Activated T-cell treated with anti-CD3 and anti-CD28 coated beads for 4 hours (primary cell): Measurements from ENCODE around the gene RASGRF1.
"Not testable (repeated sequence)": the region's sequence is repeated elsewhere in the genome, so short reads cannot be mapped to it uniquely, and the experiment has no call there.

ENCODE experiments used
- DNase-seq: peaks from one replicate; pipeline ENCODE4 v3.0.0-alpha.2; 2020

Gene RASGRF1

DNA sequence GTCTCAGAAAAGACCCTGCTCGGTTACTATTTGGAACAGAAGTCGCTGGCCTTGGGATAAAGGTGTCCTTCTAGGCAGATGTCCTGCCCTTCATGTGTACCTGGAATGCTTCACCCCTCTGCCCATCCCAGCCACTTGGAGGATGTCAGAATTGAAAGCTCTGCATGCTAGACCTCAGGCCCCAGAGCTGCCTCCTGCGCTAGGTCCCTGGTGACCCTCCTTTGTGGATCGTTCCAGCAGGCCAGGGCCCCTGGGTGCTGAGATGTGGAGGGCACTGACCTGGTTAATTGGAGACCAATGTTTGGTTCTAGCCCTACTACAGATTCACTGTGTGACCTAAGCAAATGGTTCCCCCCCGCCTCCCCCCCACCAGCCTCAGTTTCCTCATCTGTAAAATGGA is 143.1 kb downstream of the RASGRF1 start:
- DNase-seq = no peak

DNA sequence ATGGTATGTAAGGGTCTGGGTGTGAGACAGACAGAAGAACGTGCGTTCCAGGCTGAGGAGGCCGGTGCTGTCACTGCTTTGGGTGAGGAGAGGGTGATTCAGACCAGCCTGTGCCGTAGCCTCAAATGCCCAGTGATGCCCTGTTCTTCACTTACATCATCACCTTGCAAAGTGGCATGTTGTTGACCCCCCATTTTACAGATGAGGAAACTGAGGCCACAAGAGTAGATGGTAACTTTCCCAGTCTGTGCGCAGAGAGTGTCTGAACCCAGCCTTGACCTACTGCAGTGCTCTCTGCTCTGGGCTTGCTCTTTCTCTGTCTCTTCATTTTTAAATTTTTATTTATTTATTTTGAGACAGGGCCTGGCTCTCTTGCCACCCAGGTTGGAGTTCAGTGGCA is 144.1 kb downstream of the RASGRF1 start:
- DNase-seq = no peak

DNA sequence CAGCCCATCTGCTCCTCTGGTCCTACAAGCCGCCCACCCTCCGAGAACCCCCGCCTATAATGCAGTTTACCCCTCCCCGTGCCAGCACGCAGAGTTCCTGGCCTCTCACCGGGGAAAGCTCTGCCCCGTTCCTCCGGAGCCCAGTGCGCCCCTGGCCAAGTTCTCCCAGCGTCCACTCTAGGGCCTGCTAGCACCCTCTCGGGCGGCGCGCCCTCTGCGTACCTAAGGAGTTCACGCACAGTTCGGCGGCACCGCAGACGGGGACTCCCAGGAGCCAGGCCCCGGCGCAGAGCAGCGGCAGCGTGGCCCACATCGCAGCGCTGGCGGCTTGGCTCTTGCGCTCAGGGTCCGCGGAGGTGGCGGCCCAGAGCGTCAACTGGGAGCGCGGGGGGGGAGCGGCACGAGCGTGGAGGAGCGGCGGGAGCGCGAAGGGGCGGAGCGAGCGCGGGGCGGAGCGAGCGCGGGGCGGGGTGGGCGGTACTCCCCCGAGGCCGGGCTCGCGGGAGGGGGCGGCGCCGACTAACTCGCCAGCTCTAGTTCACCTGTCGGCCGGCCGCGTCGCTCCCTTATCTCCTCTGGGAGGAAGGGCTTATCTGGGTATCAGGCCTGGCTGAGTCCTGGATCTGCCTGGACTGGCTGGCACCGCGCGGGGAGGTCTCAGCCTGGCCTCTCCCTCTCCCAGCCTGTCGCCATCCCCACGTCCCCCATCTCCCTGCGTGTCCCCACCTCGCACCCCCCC is 145.7 kb downstream of the RASGRF1 start, which contains the start of gene CTSH:
TSS of gene CTSH (minus strand) at position 378 of the 739 bp plus-strand sequence. CDS start at position 313, 65 bp downstream.
- DNase-seq = peak; percentile 68

- no peak for DNase-seq
These were observed 146.4 kb downstream of the RASGRF1 start for GRCh38 chr15:78944202-78944625.

GRCh38 chr15:78943692-78944091 is 146.9 kb downstream of the RASGRF1 start:
- no peak for DNase-seq

GRCh38 chr15:78942741-78943140 is 147.8 kb downstream of the RASGRF1 start:
- no peak for DNase-seq

DNA sequence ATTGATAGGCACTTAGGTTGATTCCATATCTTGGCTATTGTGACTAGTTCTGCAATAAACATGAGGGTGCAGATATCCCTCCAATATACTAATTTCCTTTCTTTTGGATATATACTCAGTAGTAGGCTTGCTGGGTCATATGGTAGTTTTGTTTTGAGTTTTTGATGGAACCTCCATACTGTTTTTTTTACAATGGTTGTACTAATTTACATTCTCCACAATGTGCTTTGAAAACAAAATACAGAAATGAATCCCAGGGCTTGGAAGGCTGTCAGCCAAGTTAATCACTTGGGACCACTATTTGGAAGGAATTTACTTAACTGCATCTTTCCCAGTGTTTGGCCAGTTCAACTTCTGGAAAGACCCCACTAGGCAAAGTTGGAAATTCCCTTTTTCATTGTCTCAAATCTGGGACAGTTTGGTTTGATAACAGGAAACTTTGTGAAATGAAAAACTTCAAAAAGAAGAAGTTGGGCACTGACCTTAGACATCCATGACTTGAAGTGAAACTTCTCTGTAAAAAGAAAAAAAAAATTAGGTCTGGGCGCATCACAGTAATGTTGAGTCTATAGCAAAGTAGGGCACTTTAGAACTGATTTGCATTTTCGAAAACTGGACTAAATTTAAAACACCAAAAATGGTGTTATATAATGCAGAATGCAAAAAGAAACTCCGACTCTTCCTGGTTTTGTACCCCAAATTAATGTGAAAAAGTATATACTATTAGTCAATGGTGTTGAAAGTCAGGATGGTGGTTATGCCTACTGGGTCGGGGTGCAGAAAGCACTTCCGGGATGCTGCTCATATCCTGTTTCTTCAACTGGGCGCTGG is 151.7 kb downstream of the RASGRF1 start:
- DNase-seq = no peak

GRCh38 chr15:78937132-78937739 is 153.3 kb downstream of the RASGRF1 start:
- DNase-seq = no peak

- no peak for DNase-seq
These were observed 155.9 kb downstream of the RASGRF1 start for GRCh38 chr15:78934655-78935023.

DNA sequence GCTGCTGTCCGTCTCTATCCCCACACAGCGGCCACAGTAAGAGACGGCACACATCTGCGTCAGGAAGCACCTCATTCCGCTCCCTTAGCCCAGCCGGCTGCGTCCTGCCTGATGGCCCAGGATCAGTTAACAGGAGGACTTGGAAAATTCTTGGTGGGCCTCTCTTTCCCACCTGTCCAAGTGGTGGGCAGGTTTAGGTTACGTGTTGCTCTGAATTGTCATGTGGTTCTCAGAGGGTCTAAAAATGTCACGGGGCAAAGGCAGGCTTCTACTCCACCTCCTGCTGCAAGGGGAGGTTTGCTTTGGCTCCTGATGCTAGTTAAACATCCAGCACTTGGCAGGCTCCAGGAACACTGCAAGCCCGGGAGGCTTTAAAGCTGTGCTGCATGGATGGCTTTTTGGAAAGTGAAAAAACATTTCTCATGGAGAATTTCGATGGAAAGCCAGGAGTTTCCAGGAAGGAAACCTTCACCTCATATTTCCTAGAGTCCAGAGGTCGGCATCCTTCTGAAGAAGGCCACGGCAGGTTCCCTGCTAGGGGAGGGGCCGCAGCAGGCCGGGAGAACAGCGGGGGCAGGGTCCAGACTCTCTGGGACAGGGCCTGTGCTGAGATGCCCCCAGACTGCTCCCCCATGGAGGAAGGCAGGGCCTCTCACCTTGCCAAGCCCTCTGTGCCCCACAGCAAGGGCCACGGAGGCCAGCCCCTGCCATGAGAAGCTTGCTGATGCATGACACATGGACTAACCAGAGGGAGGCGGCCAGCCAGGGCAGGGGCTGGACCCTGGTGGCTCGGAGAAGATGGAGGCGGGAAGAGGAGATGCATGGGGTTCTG is 156.5 kb downstream of the RASGRF1 start:
- no peak for DNase-seq

GRCh38 chr15:78933187-78933822 is 157.3 kb downstream of the RASGRF1 start:
- no peak for DNase-seq

DNA sequence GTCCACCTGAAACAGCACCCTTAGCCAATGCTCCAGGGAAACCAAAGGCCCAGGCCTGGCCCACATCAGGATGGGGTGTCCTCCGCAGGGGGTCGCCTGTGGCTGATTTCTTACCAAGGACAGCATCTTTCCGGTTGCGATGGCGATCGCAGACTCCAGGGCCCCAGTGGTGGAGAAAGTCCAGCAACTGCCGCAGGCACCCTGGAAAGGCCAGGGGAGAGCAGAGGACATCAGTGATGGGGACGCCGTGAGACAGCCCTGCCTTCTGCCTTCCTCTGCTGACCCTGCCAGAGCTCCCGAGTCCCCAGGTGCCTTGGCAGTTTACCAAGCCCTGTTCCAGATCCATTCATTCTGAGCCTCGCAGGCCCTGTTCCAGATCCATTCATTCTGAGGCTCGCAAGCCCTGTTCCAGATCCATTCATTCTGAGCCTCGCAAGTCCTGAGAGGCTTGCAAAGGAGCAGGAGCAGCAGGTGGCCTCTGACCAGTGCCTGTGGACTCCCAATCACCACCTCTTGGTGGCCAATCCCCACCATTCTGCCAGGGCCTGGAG is 158.2 kb downstream of the RASGRF1 start:
- no peak for DNase-seq

DNA sequence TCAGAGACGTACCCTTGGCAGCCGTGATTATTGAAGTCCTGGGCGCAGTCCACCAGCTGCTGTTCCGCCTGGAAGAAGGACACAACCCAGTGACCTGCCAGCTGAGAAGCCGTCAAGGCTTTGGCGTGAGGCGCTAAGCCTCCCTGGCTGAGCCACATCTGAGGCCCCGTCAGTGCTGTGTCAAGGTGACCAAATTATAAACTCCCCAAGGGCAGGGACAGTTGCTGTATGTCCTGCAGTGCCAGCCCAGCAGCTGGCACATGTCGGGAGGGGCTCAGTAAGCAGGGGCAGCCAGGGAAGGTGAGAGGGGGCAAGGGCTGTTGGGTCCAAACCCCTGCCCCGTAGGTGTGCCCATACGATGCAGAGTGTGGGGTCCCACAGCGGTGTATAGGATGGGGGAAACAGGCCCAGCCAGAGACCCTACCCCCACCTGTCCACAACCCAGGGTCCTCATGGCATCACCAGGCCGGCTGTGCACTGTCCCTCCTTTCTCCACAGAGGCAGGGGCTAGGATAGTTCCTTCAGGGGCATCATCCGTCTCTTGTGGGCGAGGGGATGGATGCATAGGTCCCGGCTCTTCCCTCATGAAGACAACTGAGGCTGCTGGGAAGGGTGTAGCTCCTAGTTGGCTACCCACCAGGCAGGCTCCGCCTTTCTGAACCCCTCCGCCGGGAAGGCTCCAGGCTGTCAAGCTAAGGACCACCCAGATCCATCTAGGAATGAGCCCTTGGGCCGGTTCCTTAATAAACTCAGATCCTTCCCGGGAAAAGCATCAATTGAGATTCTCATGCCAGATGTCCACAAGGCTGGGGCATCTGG is 158.9 kb downstream of the RASGRF1 start:
- DNase-seq = no peak

GRCh38 chr15:78930577-78931388 is 159.8 kb downstream of the RASGRF1 start:
- no peak for DNase-seq

DNA sequence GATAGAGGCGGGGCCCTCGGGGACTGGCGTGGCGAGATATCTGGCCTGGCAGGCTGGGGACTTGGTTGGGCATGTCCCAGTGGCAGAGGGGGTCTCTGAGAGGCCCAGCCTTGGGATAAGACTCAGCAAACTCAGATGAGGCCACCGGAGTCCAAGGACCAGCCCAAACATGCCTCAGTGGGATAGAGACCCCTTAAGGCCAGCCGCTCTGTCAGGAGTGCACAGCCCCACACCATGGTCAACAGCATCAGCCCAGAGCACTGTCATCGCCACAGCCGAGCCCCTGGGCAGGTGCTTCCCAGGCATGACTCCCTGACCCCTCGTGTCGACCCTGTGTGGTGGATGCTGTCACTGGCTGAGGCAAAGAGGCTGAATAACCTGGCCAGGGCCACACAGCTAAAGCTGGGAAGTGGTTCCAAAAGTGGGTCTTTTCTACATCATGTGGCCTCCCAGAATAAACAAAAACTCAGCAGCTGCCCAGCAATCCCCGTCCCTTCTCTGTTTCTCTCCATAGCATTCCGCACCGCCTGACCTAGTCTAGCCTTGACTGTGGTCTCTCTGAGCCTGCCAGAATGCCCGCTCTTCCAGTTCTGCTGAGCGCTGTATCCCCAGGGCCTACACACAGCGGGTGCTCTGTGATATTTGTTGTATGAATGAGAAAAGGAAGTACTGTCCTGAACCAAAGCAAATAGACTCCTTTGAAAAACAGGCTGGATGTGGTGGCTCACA is 160.9 kb downstream of the RASGRF1 start:
- no peak for DNase-seq

DNA sequence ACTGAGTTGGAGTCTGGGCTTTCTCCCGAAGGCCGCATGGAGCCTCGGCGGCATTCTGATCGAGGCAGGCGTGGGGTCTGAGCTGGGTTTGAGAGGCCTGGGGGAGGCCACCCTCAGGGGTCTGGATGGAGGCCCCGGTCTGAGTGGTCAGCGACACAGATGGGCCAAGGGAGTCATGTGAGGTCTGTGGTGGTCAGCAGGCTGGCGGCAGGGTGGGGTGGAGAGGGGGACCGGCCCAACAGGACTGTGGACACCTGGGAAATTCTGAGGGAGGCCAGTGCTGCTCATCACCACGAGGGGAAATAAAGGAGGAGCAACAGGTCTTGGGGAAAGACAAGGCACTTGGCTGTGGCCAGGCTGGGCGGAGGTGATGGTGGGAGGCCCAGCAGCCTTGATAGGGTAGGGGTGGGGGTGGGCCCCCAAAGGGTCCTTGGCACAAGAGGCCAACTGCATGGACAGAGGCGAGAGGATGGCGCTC is 161.9 kb downstream of the RASGRF1 start:
- no peak for DNase-seq

DNA sequence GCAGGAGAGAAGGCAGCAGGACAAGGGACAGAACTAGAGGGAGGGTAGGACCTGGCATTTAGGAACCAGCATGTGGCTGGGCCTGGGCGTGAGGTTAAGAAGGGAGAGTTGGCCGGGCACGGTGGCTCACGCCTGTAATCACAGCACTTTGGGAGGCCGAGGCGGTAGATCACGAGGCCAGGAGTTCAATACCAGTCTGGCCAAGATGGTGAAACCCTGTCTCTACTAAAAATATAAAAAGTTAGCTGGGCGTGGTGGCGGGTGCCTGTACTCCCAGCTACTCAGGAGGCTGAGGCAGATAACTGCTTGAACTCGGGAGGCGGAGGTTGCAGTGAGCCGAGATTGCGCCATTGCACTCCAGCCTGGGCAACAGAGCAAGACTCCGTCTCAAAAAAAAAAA is 162.4 kb downstream of the RASGRF1 start:
- DNase-seq = not testable (repeated sequence)

- DNase-seq = no peak
These were observed 163.3 kb downstream of the RASGRF1 start for GRCh38 chr15:78927077-78927790.
